Testis (tissue), 2 donors: Measurements from ENCODE around the gene DLG1.

Source experiments
- POLR2A ChIP-seq: fragments of 450-650 bp; IDR thresholded peaks from one replicate; pipeline ENCODE4 v1.6.1; 2017; ENCODE audit warnings: antibody characterized with exemption, mild to moderate bottlenecking, moderate library complexity
- TF ChIP-seq, protein P1 (sequence below), 3 experiments: fragments of 450-650 bp in 2 of 3; fragments of 200-600 bp in 1 of 3; sonication (generic) in 1 of 3; IDR thresholded peaks; one replicate each; pipeline ENCODE4 v1.5.1; 2016 to 2019; ENCODE audit warnings: antibody characterized with exemption in 3 of 3, mild to moderate bottlenecking in 2 of 3, moderate library complexity in 1 of 3

DNA sequence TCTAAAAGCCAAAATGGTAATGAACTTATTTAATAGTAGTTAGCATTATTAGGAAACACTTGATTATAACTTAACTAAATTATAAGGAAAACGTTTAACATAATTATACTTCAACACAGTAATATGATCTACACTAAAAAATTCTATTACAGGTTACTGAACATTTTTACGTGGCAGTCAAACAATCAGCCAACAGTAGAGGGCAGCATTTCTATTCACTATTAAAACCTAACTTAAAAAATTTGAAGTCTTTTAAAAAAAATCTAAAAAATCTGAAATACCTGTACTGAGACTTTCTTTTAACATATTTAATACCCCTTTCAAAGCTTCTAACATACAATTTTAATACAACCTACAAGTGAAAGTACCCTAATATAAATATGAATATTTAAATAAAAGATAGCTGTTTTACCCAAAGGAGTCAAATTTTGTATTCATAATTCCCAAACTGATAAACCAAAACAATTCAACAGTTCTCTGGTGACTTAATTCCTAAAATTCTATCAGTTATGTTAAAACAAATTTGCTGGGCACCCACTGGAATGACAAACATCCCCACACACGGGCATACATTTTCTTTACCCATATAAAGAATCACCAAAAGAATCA lies 41.5 kb downstream of the DLG1 start:
- TF ChIP-seq POLR2A: no peak
- TF ChIP-seq, protein P1, sequence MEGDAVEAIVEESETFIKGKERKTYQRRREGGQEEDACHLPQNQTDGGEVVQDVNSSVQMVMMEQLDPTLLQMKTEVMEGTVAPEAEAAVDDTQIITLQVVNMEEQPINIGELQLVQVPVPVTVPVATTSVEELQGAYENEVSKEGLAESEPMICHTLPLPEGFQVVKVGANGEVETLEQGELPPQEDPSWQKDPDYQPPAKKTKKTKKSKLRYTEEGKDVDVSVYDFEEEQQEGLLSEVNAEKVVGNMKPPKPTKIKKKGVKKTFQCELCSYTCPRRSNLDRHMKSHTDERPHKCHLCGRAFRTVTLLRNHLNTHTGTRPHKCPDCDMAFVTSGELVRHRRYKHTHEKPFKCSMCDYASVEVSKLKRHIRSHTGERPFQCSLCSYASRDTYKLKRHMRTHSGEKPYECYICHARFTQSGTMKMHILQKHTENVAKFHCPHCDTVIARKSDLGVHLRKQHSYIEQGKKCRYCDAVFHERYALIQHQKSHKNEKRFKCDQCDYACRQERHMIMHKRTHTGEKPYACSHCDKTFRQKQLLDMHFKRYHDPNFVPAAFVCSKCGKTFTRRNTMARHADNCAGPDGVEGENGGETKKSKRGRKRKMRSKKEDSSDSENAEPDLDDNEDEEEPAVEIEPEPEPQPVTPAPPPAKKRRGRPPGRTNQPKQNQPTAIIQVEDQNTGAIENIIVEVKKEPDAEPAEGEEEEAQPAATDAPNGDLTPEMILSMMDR (IDR thresholded peaks at IDR 0.05): peak; percentile 44 to 74 (median 54)
